Neural cell (in vitro differentiated cells): Measurements from ENCODE around the gene IPO5. TPM values are rescaled to one million over a fixed set of nuclear protein-coding genes. Genes with fewer than 3 reads are reported as not detected.

Source experiments
- H2AFZ ChIP-seq: fragments of 200-600, 300-800 bp; sonication (generic), shearing (Covaris generic); 2 replicates; pipeline ENCODE4 v1.6.0; 2014; ENCODE audit warnings: low read depth, mild to moderate bottlenecking, antibody characterized with exemption, low read length, moderate library complexity
- H3F3A ChIP-seq: fragments of 200-600 bp; shearing (Covaris generic); 2 replicates; pipeline ENCODE4 v1.6.1; 2016; ENCODE audit warnings: mild to moderate bottlenecking, moderate library complexity, mixed read lengths, antibody characterized with exemption, low read length; ENCODE audit not compliant: insufficient read depth, poor library complexity, severe bottlenecking
- H3K27ac ChIP-seq: fragments of 200-600, 300-800 bp; sonication (generic), shearing (Covaris generic); 2 replicates; pipeline ENCODE4 v1.5.1; 2014; ENCODE audit warnings: mild to moderate bottlenecking, low read length, moderate library complexity
- H3K27me3 ChIP-seq: fragments of 300-800, 200-600 bp; sonication (generic), shearing (Covaris generic); 2 replicates; pipeline ENCODE4 v1.6.0; 2014; ENCODE audit warnings: mild to moderate bottlenecking, low read depth, low read length, moderate library complexity; ENCODE audit not compliant: insufficient read depth
- H3K36me3 ChIP-seq: fragments of 300-800, 200-600 bp; sonication (generic), shearing (Covaris generic); 2 replicates; pipeline ENCODE4 v1.5.1; 2014; ENCODE audit warnings: mild to moderate bottlenecking, antibody characterized with exemption, low read length, moderate library complexity; ENCODE audit not compliant: insufficient read depth
- H3K4me2 ChIP-seq: fragments of 300-800, 200-600 bp; sonication (generic), shearing (Covaris generic); 2 replicates; pipeline ENCODE4 v1.6.0; 2014; ENCODE audit warnings: mild to moderate bottlenecking, low read length
- H3K4me3 ChIP-seq: fragments of 300-800, 200-600 bp; sonication (generic), shearing (Covaris generic); 2 replicates; pipeline ENCODE4 v1.5.1; 2014; ENCODE audit warnings: mild to moderate bottlenecking, low read length, moderate library complexity
- H3K79me2 ChIP-seq: fragments of 200-600 bp; shearing (Covaris generic); replicated peaks from 2 replicates; pipeline ENCODE4 v1.6.0; 2014; ENCODE audit warnings: mild to moderate bottlenecking, low read length, moderate library complexity; ENCODE audit not compliant: insufficient read depth
- H3K9ac ChIP-seq: fragments of 300-800, 200-600 bp; sonication (generic), shearing (Covaris generic); 2 replicates; pipeline ENCODE4 v1.6.1; 2016; ENCODE audit warnings: mild to moderate bottlenecking, low read length, mixed read lengths
- H3K9me2 ChIP-seq: fragments of 200-600 bp; shearing (Covaris generic); 2 replicates; pipeline ENCODE4 v1.6.1; 2016; ENCODE audit warnings: mild to moderate bottlenecking, low read length, mixed read lengths; ENCODE audit not compliant: insufficient read depth
- H3K9me3 ChIP-seq: fragments of 200-600, 300-800 bp; sonication (generic), shearing (Covaris generic); 2 replicates; pipeline ENCODE4 v1.6.1; 2016; ENCODE audit warnings: mild to moderate bottlenecking, mixed run types, low read length, moderate library complexity, mixed read lengths
- H4K20me1 ChIP-seq: fragments of 200-600 bp; shearing (Covaris generic); 2 replicates; pipeline ENCODE4 v1.6.1; 2016; ENCODE audit warnings: mild to moderate bottlenecking, mixed run types; ENCODE audit not compliant: insufficient read depth
- EP300 ChIP-seq: fragments of 450-650 bp; conservative IDR thresholded peaks from 2 replicates; pipeline ENCODE4 v1.6.1; 2014; ENCODE audit warnings: antibody characterized with exemption, mild to moderate bottlenecking, moderate library complexity; ENCODE audit not compliant: poor library complexity, severe bottlenecking
- MXI1 ChIP-seq: fragments of 450-650 bp; conservative IDR thresholded peaks from 2 replicates; pipeline ENCODE4 v1.6.1; 2014; ENCODE audit warnings: antibody characterized with exemption, mild to moderate bottlenecking; ENCODE audit not compliant: poor library complexity, severe bottlenecking
- POLR2AphosphoS5 ChIP-seq: IDR thresholded peaks from 2 replicates; pipeline ENCODE4 v1.6.1; 2012
- RAD21 ChIP-seq: fragments of 450-650 bp; conservative IDR thresholded peaks from 2 replicates; pipeline ENCODE4 v1.6.1; 2014; ENCODE audit warnings: antibody characterized with exemption, mild to moderate bottlenecking, moderate library complexity
- SMC3 ChIP-seq: fragments of 450-650 bp; conservative IDR thresholded peaks from 2 replicates; pipeline ENCODE4 v1.6.1; 2014; ENCODE audit warnings: antibody characterized with exemption, mild to moderate bottlenecking, moderate library complexity; ENCODE audit not compliant: poor library complexity
- TAF1 ChIP-seq: IDR thresholded peaks from 2 replicates; pipeline ENCODE4 v1.6.1; 2012; ENCODE audit warnings: low read depth
- polyA plus RNA-seq: library from polyadenylated mRNA; depleted of rRNA; stranded (reverse); fragments of >200 nt; gene quantifications from 2 replicates; pipeline ENCODE4 v1.2.3, GENCODE V29; 2014
- TF ChIP-seq, protein P1 (sequence below): IDR thresholded peaks from 2 replicates; pipeline ENCODE4 v1.6.1; 2012; ENCODE audit warnings: borderline replicate concordance
- TF ChIP-seq, protein P2 (sequence below): fragments of 450-650 bp; IDR thresholded peaks from 2 replicates; pipeline ENCODE4 v1.5.1; 2014; ENCODE audit warnings: antibody characterized with exemption, mild to moderate bottlenecking, moderate library complexity; ENCODE audit not compliant: poor library complexity, severe bottlenecking

Gene IPO5
- polyA plus RNA-seq, 1 donor from 2014 or later, result 83.4 TPM

DNA sequence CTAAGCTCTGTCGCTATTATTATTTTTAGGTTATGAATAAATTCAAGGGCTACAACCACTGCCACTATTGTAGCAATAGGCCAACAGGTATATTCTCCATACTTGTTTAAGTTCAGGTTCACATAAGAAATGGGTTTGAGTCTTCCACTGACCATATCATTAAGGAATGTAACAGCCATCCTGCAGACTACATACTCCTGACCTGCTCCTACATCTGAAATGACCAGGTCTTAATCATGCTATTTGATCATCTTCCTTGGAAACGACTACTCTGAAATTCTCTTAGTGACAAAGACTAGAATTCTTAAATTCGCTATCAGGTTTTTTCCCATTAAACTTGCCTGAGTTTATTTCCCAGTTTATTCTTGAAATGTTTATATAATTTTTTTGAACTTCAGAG lies 66.8 kb downstream of the IPO5 start:
- Histone ChIP-seq H3K79me2 (no peaks in the 10 kb centered on the region), H4K20me1 (no peaks in the 10 kb centered on the region), H3K27ac (no peak overlapping the region), H3F3A (no peaks in the 10 kb centered on the region), H3K36me3 (peaks cover 15% of the 10 kb centered on the region), H3K27me3 (no peaks in the 10 kb centered on the region), H3K9me3 (no peaks in the 10 kb centered on the region), H3K9ac (no peak overlapping the region), H2AFZ (no peak overlapping the region), H3K4me2 (no peak overlapping the region), H3K4me3 (no peak overlapping the region), H3K9me2 (no peaks in the 10 kb centered on the region)
- TF ChIP-seq SMC3 (no peak), RAD21 (no peak), TAF1 (no peak), EP300 (no peak), MXI1 (no peak)
- TF ChIP-seq, protein P1, sequence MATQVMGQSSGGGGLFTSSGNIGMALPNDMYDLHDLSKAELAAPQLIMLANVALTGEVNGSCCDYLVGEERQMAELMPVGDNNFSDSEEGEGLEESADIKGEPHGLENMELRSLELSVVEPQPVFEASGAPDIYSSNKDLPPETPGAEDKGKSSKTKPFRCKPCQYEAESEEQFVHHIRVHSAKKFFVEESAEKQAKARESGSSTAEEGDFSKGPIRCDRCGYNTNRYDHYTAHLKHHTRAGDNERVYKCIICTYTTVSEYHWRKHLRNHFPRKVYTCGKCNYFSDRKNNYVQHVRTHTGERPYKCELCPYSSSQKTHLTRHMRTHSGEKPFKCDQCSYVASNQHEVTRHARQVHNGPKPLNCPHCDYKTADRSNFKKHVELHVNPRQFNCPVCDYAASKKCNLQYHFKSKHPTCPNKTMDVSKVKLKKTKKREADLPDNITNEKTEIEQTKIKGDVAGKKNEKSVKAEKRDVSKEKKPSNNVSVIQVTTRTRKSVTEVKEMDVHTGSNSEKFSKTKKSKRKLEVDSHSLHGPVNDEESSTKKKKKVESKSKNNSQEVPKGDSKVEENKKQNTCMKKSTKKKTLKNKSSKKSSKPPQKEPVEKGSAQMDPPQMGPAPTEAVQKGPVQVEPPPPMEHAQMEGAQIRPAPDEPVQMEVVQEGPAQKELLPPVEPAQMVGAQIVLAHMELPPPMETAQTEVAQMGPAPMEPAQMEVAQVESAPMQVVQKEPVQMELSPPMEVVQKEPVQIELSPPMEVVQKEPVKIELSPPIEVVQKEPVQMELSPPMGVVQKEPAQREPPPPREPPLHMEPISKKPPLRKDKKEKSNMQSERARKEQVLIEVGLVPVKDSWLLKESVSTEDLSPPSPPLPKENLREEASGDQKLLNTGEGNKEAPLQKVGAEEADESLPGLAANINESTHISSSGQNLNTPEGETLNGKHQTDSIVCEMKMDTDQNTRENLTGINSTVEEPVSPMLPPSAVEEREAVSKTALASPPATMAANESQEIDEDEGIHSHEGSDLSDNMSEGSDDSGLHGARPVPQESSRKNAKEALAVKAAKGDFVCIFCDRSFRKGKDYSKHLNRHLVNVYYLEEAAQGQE, result no peak
- TF ChIP-seq, protein P2, sequence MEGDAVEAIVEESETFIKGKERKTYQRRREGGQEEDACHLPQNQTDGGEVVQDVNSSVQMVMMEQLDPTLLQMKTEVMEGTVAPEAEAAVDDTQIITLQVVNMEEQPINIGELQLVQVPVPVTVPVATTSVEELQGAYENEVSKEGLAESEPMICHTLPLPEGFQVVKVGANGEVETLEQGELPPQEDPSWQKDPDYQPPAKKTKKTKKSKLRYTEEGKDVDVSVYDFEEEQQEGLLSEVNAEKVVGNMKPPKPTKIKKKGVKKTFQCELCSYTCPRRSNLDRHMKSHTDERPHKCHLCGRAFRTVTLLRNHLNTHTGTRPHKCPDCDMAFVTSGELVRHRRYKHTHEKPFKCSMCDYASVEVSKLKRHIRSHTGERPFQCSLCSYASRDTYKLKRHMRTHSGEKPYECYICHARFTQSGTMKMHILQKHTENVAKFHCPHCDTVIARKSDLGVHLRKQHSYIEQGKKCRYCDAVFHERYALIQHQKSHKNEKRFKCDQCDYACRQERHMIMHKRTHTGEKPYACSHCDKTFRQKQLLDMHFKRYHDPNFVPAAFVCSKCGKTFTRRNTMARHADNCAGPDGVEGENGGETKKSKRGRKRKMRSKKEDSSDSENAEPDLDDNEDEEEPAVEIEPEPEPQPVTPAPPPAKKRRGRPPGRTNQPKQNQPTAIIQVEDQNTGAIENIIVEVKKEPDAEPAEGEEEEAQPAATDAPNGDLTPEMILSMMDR, result no peak

DNA sequence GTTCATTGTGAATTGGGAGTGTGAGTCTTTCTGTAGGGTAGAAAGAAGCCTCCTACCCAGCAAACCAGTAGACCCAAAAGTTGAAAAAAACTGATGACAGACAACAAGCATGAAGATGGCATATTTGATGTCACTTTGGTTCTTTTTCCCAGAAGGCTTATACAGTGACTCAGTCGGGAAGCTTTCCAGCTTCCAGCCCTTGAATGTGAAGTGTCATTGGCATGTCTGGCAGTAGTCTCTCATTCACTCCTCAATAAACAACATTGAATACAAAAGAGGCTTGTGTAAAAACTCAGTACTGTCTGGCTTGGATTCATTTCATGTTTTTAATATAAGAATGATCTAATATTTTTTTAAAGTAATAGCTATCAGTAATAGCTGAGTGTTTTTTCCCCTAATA lies 68.7 kb downstream of the IPO5 start:
- Histone ChIP-seq H3K4me2 (no peak overlapping the region), H3K4me3 (no peak overlapping the region), H3K9me2 (no peaks in the 10 kb centered on the region), H3K36me3 (peaks cover 7% of the 10 kb centered on the region), H4K20me1 (no peaks in the 10 kb centered on the region), H3K79me2 (no peaks in the 10 kb centered on the region), H2AFZ (no peak overlapping the region), H3K27ac (no peak overlapping the region), H3K9ac (no peak overlapping the region), H3K27me3 (no peaks in the 10 kb centered on the region), H3K9me3 (no peaks in the 10 kb centered on the region), H3F3A (no peaks in the 10 kb centered on the region)
- no peak for TF ChIP-seq EP300
- TF ChIP-seq TAF1, result no peak

DNA sequence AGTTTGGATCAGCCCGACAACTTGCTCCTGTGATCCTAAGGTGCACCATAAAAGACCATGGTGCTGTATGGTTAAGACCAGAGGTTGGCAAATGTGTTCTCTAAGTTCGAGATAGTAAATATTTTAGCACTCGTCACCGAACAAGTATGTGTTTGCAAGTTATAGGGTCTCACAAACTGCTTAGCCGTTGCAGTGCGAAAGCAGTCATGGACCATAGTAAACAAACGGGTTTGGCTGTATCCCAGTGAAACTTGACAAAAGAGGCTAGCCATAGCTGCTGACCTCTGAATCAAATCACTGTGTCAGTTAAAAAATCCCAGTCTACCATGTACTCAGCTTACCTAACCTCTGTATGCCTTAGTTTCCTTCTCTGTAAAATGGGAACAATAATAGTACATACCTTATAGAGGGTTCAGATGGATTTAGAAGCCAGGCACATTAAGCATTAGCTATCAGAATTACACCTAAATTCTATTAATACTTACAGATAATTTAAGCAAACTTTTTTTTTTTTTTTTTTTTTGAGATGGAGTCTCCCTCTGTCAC lies 72.1 kb downstream of the IPO5 start:
- Histone ChIP-seq H3K79me2 (no peaks in the 10 kb centered on the region), H3K27ac (no peak overlapping the region), H4K20me1 (no peaks in the 10 kb centered on the region), H3K9me3 (no peaks in the 10 kb centered on the region), H3K4me3 (no peak overlapping the region), H3K9ac (no peak overlapping the region), H2AFZ (no peak overlapping the region), H3F3A (no peaks in the 10 kb centered on the region), H3K36me3 (no peaks in the 10 kb centered on the region), H3K27me3 (no peaks in the 10 kb centered on the region), H3K9me2 (no peaks in the 10 kb centered on the region), H3K4me2 (no peak overlapping the region)
- TF ChIP-seq POLR2AphosphoS5 (no peak), EP300 (no peak), SMC3 (no peak), RAD21 (no peak)
- TF ChIP-seq, protein P1, result no peak
